Neuronal stem cell (in vitro differentiated cells): Measurements from ENCODE around the gene KIR3DL2.
"Not testable (repeated sequence)": the region's sequence is repeated elsewhere in the genome, so short reads cannot be mapped to it uniquely, and the experiment has no call there.

Experiments used
- DNase-seq: peaks from one replicate; pipeline ENCODE4 v3.0.0-alpha.2; 2013; ENCODE audit warnings: low spot score
- H2AFZ ChIP-seq: one replicate; pipeline ENCODE4 v1.6.1; 2013; ENCODE audit warnings: mild to moderate bottlenecking, low read length, inconsistent platforms
- H2AK5ac ChIP-seq: 2 replicates; pipeline ENCODE4 v1.6.1; 2013; ENCODE audit warnings: low read depth, mild to moderate bottlenecking, inconsistent platforms, low read length, moderate library complexity, mixed read lengths
- H2BK120ac ChIP-seq: 2 replicates; pipeline ENCODE4 v1.6.1; 2013; ENCODE audit warnings: low read depth, mild to moderate bottlenecking, inconsistent platforms, low read length, moderate library complexity, mixed read lengths
- H2BK12ac ChIP-seq: one replicate; pipeline ENCODE4 v1.6.1; 2013; ENCODE audit warnings: low read length, inconsistent platforms
- H2BK15ac ChIP-seq: 2 replicates; pipeline ENCODE4 v1.6.1; 2013; ENCODE audit warnings: mild to moderate bottlenecking, low read length, inconsistent platforms, mixed read lengths
- H2BK5ac ChIP-seq: one replicate; pipeline ENCODE4 v1.6.1; 2013; ENCODE audit warnings: inconsistent platforms, mild to moderate bottlenecking, low read length, moderate library complexity
- H3K14ac ChIP-seq: one replicate; pipeline ENCODE4 v1.6.1; 2013; ENCODE audit warnings: low read length, inconsistent platforms
- H3K18ac ChIP-seq: 2 replicates; pipeline ENCODE4 v1.6.1; 2013; ENCODE audit warnings: low read length, inconsistent platforms
- H3K23ac ChIP-seq: 2 replicates; pipeline ENCODE4 v1.6.1; 2013; ENCODE audit warnings: low read depth, mild to moderate bottlenecking, mixed read lengths, low read length, inconsistent platforms; ENCODE audit not compliant: poor library complexity
- H3K27ac ChIP-seq: replicated peaks from 3 replicates; pipeline ENCODE4 v1.5.1; 2013; ENCODE audit warnings: low read length, inconsistent platforms
- H3K27me3 ChIP-seq, 3 experiments: 2 replicates each; pipeline ENCODE4 v1.6.1; 2013; ENCODE audit warnings: low read length in 3 of 3, mild to moderate bottlenecking in 2 of 3, inconsistent platforms in 1 of 3, low read depth in 1 of 3, mixed read lengths in 1 of 3, moderate library complexity in 1 of 3; ENCODE audit not compliant: control insufficient read depth in 3 of 3, insufficient read depth in 3 of 3
- H3K36me3 ChIP-seq, 2 donors: replicated peaks in 1 of 2; 2 replicates each; pipeline ENCODE4 v1.6.1; 2013; ENCODE audit warnings: low read length in 2 of 2; ENCODE audit not compliant: control insufficient read depth in 2 of 2, insufficient read depth in 2 of 2
- H3K4ac ChIP-seq: 2 replicates; pipeline ENCODE4 v1.6.1; 2013; ENCODE audit warnings: inconsistent platforms, mild to moderate bottlenecking, low read length, moderate library complexity
- H3K4me1 ChIP-seq, 2 donors: 1 replicate in 1 of 2; 2 replicates in 1 of 2; pipeline ENCODE4 v1.6.1; 2013; ENCODE audit warnings: low read length in 2 of 2, low read depth in 1 of 2; ENCODE audit not compliant: control insufficient read depth in 2 of 2, insufficient read depth in 1 of 2
- H3K4me2 ChIP-seq: one replicate; pipeline ENCODE4 v1.6.1; 2013; ENCODE audit warnings: mild to moderate bottlenecking, low read length, inconsistent platforms; ENCODE audit not compliant: insufficient read depth, poor library complexity, severe bottlenecking
- H3K4me3 ChIP-seq, 2 donors: 2 replicates each; pipeline ENCODE4 v1.5.1; 2013; ENCODE audit warnings: low read length in 2 of 2, mild to moderate bottlenecking in 2 of 2, inconsistent platforms in 1 of 2, moderate library complexity in 1 of 2
- H3K79me1 ChIP-seq: one replicate; pipeline ENCODE4 v1.6.1; 2013; ENCODE audit warnings: low read depth, mild to moderate bottlenecking, inconsistent platforms, low read length, moderate library complexity
- H3K9ac ChIP-seq: one replicate; pipeline ENCODE4 v1.6.1; 2013; ENCODE audit warnings: mild to moderate bottlenecking, low read depth, low read length, inconsistent platforms; ENCODE audit not compliant: poor library complexity
- H3K9me3 ChIP-seq, 2 donors: replicated peaks in 1 of 2; 2 replicates each; pipeline versions ENCODE3 to v1.6.1; 2013; ENCODE audit warnings: low read length in 2 of 2, mild to moderate bottlenecking in 2 of 2, inconsistent platforms in 1 of 2, low read depth in 1 of 2, mixed read lengths in 1 of 2, moderate library complexity in 1 of 2; ENCODE audit not compliant: control insufficient read depth in 2 of 2, insufficient read depth in 1 of 2
- H4K8ac ChIP-seq: one replicate; pipeline ENCODE4 v1.6.1; 2013; ENCODE audit warnings: low read depth, mild to moderate bottlenecking, inconsistent platforms, low read length, moderate library complexity
- H4K91ac ChIP-seq: one replicate; pipeline ENCODE4 v1.6.1; 2013; ENCODE audit warnings: low read length, low read depth, mild to moderate bottlenecking, inconsistent platforms; ENCODE audit not compliant: poor library complexity
- WGBS, 2 donors: extraction: QIAGEN DNeasy Blood & Tissue Kit; methylation state at CpG; one replicate each; pipeline ENCODE4 v1.1.7; 2013; ENCODE audit warnings: missing lambda C conversion rate in 2 of 2, mixed read lengths in 1 of 2; ENCODE audit not compliant: insufficient read length in 2 of 2, insufficient replicate concordance in 1 of 2; ENCODE audit errors: extremely low coverage in 2 of 2; 5-methylcytosine and 5-hydroxymethylcytosine counted together

KIR3DL2 gene

GRCh38 chr19:54859421-54859820, 9.2 kb downstream of the KIR3DL2 start:
- H3K9me3 ChIP-seq, H3K4ac ChIP-seq: not testable (repeated sequence)
- WGBS, 2 donors: no CpG with 5 or more reads among the region's 7 CpGs

GRCh38 chr19:54863459-54863858, 13.2 kb downstream of the KIR3DL2 start:
- not testable (repeated sequence) for H3K14ac ChIP-seq, H3K4ac ChIP-seq, H3K79me1 ChIP-seq, H2BK120ac ChIP-seq, H2AK5ac ChIP-seq, H3K27me3 ChIP-seq, H2BK5ac ChIP-seq, H4K8ac ChIP-seq, H3K9ac ChIP-seq, H2AFZ ChIP-seq, H3K36me3 ChIP-seq, H3K4me2 ChIP-seq, H4K91ac ChIP-seq, H3K18ac ChIP-seq, H2BK15ac ChIP-seq, H3K23ac ChIP-seq, DNase-seq, H3K4me1 ChIP-seq, H3K27ac ChIP-seq, H3K4me3 ChIP-seq, H3K9me3 ChIP-seq, H2BK12ac ChIP-seq
- no CpG with 5 or more reads among the region's 3 CpGs for WGBS, 2 donors

More at GRCh38 chr19:54859421-54859820, 9.2 kb downstream of the KIR3DL2 start:
- H3K4me1 ChIP-seq, DNase-seq, H3K18ac ChIP-seq, H2BK120ac ChIP-seq, H3K27me3 ChIP-seq, H2AFZ ChIP-seq, H3K14ac ChIP-seq, H2BK12ac ChIP-seq, H2AK5ac ChIP-seq, H3K23ac ChIP-seq, H3K4me2 ChIP-seq, H3K9ac ChIP-seq, H2BK15ac ChIP-seq, H4K8ac ChIP-seq, H4K91ac ChIP-seq, H3K36me3 ChIP-seq, H3K4me3 ChIP-seq, H3K79me1 ChIP-seq, H3K27ac ChIP-seq, H2BK5ac ChIP-seq: not testable (repeated sequence)

GRCh38 chr19:54871696-54872095, 21.5 kb downstream of the KIR3DL2 start:
- Histone ChIP-seq H3K4ac (no peak overlapping the region), H2AK5ac (no peak overlapping the region), H3K4me1 (no peaks in the 10 kb centered on the region), H3K14ac (no peak overlapping the region), H3K18ac (no peak overlapping the region), H3K36me3 (no peaks in the 10 kb centered on the region), H2BK15ac (no peak overlapping the region), H3K9me3 (peaks cover 0 to 2% of the 10 kb centered on the region in 2 donors), H2BK120ac (no peak overlapping the region), H3K4me2 (no peak overlapping the region), H3K23ac (no peak overlapping the region), H3K4me3 (no peak overlapping the region), H3K79me1 (no peaks in the 10 kb centered on the region), H4K91ac (no peak overlapping the region), H3K27ac (no peak overlapping the region), H4K8ac (no peak overlapping the region), H3K9ac (no peak overlapping the region), H2BK12ac (no peak overlapping the region), H3K27me3 (no peaks in the 10 kb centered on the region), H2AFZ (no peak overlapping the region), H2BK5ac (no peak overlapping the region)
- no CpG with 5 or more reads among the region's 3 CpGs for WGBS, 2 donors
- DNase-seq: no peak

- no peak within 1 kb of the TSS for H2BK5ac ChIP-seq
- no peak within 1 kb of the TSS for H2BK120ac ChIP-seq
- H3K14ac ChIP-seq: no peak within 1 kb of the TSS
- H3K4ac ChIP-seq: no peak within 1 kb of the TSS
- H2AK5ac ChIP-seq: no peak within 1 kb of the TSS
- H3K9ac ChIP-seq: no peak within 1 kb of the TSS
- H3K4me3 ChIP-seq: no peak within 1 kb of the TSS
- no CpG with 5 or more reads among the region's 8 CpGs for WGBS, 2 donors
- H4K8ac ChIP-seq: no peak within 1 kb of the TSS
- H3K4me1 ChIP-seq: no peaks in the 10 kb centered on the region
- H3K4me2 ChIP-seq: no peak within 1 kb of the TSS
- no peak within 1 kb of the TSS for H3K27ac ChIP-seq
- no peak within 1 kb of the TSS for H4K91ac ChIP-seq
- no peak within 1 kb of the TSS for H2BK15ac ChIP-seq
- H3K23ac ChIP-seq: no peak within 1 kb of the TSS
- no peaks in the 10 kb centered on the region for H3K79me1 ChIP-seq
- H3K9me3 ChIP-seq: no peaks in the 10 kb centered on the region
- no peak within 1 kb of the TSS for H3K18ac ChIP-seq
- H3K27me3 ChIP-seq: no peaks in the 10 kb centered on the region
- H2AFZ ChIP-seq: no peak within 1 kb of the TSS
- DNase-seq: no peak
- H3K36me3 ChIP-seq: no peaks in the 10 kb centered on the region
- no peak within 1 kb of the TSS for H2BK12ac ChIP-seq
These were observed 23.7 kb downstream of the KIR3DL2 start, which contains the start of gene FCAR for GRCh38 chr19:54873990-54874389. TSS of gene FCAR (plus strand) at chr19:54874235. CDS start at chr19:54874290, 55 bp downstream.
